ENCODE data around the gene LIFR.

DNA sequence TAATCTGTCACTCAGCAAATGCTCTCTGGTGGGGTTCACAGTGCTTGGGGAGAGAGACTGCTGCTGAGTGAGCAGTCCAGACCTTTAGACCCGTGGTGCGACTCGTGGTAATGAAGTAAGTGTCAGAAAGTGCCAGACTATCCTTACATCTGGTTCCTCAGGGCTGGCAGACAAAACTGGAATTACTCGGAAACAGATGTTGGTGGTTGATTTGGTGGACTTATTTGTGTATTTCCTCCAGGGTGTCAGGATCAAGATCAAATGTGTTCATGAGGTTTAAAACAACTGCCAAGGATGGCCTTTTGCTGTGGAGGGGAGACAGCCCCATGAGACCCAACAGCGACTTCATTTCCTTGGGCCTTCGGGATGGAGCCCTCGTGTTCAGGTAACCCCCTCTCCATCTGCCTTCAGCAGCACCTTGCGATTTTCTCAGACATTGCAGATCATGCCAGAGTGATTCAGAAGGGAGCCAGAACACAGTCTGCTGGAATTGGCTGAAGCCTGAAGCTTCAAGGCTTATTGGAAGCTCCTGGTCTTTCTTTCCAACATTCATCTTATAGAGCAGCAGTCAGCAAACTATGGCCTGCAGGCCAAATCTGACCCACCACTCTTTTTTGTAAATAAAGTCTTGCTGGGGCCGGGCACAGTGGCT, 105.2 kb downstream of the LIFR start:
- TF ChIP-seq, protein P1, sequence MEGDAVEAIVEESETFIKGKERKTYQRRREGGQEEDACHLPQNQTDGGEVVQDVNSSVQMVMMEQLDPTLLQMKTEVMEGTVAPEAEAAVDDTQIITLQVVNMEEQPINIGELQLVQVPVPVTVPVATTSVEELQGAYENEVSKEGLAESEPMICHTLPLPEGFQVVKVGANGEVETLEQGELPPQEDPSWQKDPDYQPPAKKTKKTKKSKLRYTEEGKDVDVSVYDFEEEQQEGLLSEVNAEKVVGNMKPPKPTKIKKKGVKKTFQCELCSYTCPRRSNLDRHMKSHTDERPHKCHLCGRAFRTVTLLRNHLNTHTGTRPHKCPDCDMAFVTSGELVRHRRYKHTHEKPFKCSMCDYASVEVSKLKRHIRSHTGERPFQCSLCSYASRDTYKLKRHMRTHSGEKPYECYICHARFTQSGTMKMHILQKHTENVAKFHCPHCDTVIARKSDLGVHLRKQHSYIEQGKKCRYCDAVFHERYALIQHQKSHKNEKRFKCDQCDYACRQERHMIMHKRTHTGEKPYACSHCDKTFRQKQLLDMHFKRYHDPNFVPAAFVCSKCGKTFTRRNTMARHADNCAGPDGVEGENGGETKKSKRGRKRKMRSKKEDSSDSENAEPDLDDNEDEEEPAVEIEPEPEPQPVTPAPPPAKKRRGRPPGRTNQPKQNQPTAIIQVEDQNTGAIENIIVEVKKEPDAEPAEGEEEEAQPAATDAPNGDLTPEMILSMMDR (conservative IDR thresholded peaks at IDR 0.05; ENCODE audit: low read depth, low read length), result no peak
- TF ChIP-seq FOS (IDR thresholded peaks at IDR 0.05; ENCODE audit: low read depth, low read length) (no peak), RFX5 (IDR thresholded peaks at IDR 0.05; ENCODE audit: low read depth, low read length) (no peak), POLR2A (IDR thresholded peaks at IDR 0.05; ENCODE audit: low read depth, low read length) (no peak), RAD21 (IDR thresholded peaks at IDR 0.05; ENCODE audit: low read length) (no peak), CHD1 (IDR thresholded peaks at IDR 0.05; ENCODE audit: low read depth, low read length) (no peak)
